ENCODE measurements around the gene ADAM33. TPM values are rescaled to one million over a fixed set of nuclear protein-coding genes. Genes with fewer than 3 reads are reported as not detected.

The ADAM33 gene
- total and polyA plus RNA-seq, 2 of the 13 experiments (the other 11 are each of a cell fraction or from before 2014, with no cell fraction given): not detected

GRCh38 chr20:3659492-3660261, 22.1 kb downstream of the ADAM33 start (continued):
- TF ChIP-seq KDM3A (CRISPR knock-in tag; IDR thresholded peaks at IDR 0.05; ENCODE audit: low read depth): 0 out of 2 replicates have a peak, but pooled peaks have one; percentile 47
- TF ChIP-seq ZNF142 (CRISPR knock-in tag; IDR thresholded peaks at IDR 0.05): no peak; the same call in 1 of the 2 replicates
- TF ChIP-seq TCF7 (IDR thresholded peaks at IDR 0.05; ENCODE audit: low read depth): no peak
- peak; percentile 44; the same call in 1 of the 2 replicates for TF ChIP-seq SALL1 (CRISPR knock-in tag; IDR thresholded peaks at IDR 0.05)
- TF ChIP-seq ZNF616 (CRISPR knock-in tag; IDR thresholded peaks at IDR 0.05; ENCODE audit: low read depth): peak; percentile 39; the same call in 1 of the 2 replicates
- TF ChIP-seq ZNF20 (CRISPR knock-in tag; IDR thresholded peaks at IDR 0.05): no peak
- TF ChIP-seq ZBTB4 (CRISPR knock-in tag; IDR thresholded peaks at IDR 0.05; ENCODE audit: borderline replicate concordance): no peak
- TF ChIP-seq GZF1 (CRISPR knock-in tag; IDR thresholded peaks at IDR 0.05): no peak
- TF ChIP-seq HMG20A (CRISPR knock-in tag; IDR thresholded peaks at IDR 0.05; ENCODE audit: borderline replicate concordance): no peak
- no peak for TF ChIP-seq DDIT3 (CRISPR knock-in tag; IDR thresholded peaks at IDR 0.05)
- TF ChIP-seq NFKBIZ (CRISPR knock-in tag; IDR thresholded peaks at IDR 0.05): no peak
- TF ChIP-seq ZNF431 (CRISPR knock-in tag; IDR thresholded peaks at IDR 0.05; ENCODE audit: borderline replicate concordance, low read depth): no peak
- TF ChIP-seq HNRNPK (IDR thresholded peaks at IDR 0.05; ENCODE audit: low read depth, low read length, poor library complexity, severe bottlenecking): no peak
- no peak for TF ChIP-seq MAF1 (CRISPR knock-in tag; IDR thresholded peaks at IDR 0.05; ENCODE audit: borderline replicate concordance)
- TF ChIP-seq ZNF234 (CRISPR knock-in tag; conservative IDR thresholded peaks at IDR 0.05): no peak
- TF ChIP-seq ZNF512B (CRISPR knock-in tag; IDR thresholded peaks at IDR 0.05; ENCODE audit: borderline replicate concordance): no peak
